DOHH2 (cell line): ENCODE results near the gene ST8SIA6.

Experiments used
- EZH2phosphoT487 ChIP-seq: fragments of 200-600 bp; sonication (generic); IDR thresholded peaks from 2 replicates; pipeline ENCODE4 v1.6.1; 2017; ENCODE audit warnings: borderline replicate concordance, mild to moderate bottlenecking, antibody characterized with exemption, low read length, moderate library complexity, mixed read lengths
- TF ChIP-seq, protein P1 (sequence below): fragments of 200-600 bp; sonication (generic); IDR thresholded peaks from one replicate; pipeline ENCODE4 v1.5.1; 2014; ENCODE audit warnings: antibody characterized with exemption, mild to moderate bottlenecking, low read depth, low read length; ENCODE audit not compliant: poor library complexity, severe bottlenecking

DNA sequence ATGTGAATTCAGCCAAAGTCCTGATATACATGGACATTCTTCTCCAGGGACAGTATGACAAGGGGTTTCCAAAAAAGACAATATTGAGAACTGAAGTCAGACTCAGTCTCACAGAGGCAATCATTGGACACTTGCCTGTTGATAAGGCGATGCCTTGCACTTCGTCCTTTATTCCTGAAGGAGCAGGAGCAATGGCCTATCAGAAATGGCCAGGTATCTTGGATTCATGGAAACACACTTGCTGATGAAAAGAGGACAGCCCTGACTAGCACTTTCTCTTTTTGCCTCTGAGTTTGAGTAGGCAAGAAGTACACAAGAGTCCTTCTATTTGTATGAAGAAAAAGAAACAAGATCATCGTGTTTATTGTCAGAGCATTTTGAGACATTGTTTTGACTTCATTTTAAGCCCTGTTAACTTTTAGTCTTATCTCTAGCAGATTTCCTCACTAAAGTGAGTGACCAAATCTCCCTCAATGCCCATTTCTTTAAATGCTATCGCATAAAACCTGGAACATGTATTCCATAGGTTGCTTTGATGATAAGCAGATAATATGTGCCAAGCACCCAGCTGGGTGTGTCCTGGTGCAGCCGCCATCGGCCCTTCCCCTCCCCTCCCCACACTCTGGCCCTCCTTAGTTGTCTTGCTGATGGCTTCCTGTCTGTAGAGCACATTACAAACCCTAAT, 26.6 kb downstream of the ST8SIA6 start:
- TF ChIP-seq, protein P1, sequence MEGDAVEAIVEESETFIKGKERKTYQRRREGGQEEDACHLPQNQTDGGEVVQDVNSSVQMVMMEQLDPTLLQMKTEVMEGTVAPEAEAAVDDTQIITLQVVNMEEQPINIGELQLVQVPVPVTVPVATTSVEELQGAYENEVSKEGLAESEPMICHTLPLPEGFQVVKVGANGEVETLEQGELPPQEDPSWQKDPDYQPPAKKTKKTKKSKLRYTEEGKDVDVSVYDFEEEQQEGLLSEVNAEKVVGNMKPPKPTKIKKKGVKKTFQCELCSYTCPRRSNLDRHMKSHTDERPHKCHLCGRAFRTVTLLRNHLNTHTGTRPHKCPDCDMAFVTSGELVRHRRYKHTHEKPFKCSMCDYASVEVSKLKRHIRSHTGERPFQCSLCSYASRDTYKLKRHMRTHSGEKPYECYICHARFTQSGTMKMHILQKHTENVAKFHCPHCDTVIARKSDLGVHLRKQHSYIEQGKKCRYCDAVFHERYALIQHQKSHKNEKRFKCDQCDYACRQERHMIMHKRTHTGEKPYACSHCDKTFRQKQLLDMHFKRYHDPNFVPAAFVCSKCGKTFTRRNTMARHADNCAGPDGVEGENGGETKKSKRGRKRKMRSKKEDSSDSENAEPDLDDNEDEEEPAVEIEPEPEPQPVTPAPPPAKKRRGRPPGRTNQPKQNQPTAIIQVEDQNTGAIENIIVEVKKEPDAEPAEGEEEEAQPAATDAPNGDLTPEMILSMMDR: no peak
- no peak for TF ChIP-seq EZH2phosphoT487
